Fibroblast of the aortic adventitia (primary cell): ENCODE data around the gene IRF2. TPM values are rescaled to one million over a fixed set of nuclear protein-coding genes. Genes with fewer than 3 reads are reported as not detected.

ENCODE experiments used
- DNase-seq: peaks from one replicate; pipeline ENCODE4 v3.0.0-alpha.2; 2010; ENCODE audit warnings: low read depth
- H3K4me3 ChIP-seq: 2 replicates; pipeline ENCODE4 v1.5.1; 2011; ENCODE audit warnings: low read depth, mild to moderate bottlenecking, control low read depth, low read length, moderate library complexity
- total RNA-seq: library from RNA; depleted of rRNA; stranded (reverse); fragments of >200 nt; gene quantifications from 2 replicates; pipeline ENCODE4 v1.2.3, GENCODE V29; 2012; ENCODE audit warnings: low replicate concordance
- TF ChIP-seq, protein P1 (sequence below): IDR thresholded peaks from 2 replicates; pipeline ENCODE4 v1.5.1; 2011; ENCODE audit warnings: mild to moderate bottlenecking, low read length, control low read depth, inconsistent platforms; ENCODE audit not compliant: insufficient read depth

The IRF2 gene
- total RNA-seq, 1 donor, result 35.2 TPM

DNA sequence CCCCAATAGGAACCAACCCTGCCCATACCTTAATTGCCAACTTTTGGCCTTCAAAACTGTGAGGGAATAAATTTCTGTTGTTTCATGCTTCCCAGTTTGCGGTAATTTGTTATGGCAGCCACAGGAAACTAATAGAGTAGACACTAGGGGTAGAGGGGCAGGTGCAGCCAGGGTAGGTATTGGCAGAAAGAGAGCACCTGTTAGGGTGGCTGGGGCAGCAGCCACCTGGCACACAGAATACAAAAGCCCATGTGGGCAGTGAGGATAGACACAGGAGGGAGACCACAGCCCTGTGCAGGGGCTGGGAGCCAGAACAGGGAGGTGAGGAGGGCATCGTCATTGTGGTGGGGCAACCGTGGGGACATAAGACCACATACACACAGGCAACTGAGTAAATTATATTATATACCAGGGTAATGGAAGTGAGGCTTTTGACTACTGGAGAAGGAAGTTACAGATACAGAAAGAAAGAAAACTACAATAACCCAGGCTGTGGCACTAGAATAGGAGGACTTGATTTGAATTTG, 28.2 kb downstream of the IRF2 start:
- DNase-seq, result no peak
- no peak overlapping the region for H3K4me3 ChIP-seq
- TF ChIP-seq, protein P1, sequence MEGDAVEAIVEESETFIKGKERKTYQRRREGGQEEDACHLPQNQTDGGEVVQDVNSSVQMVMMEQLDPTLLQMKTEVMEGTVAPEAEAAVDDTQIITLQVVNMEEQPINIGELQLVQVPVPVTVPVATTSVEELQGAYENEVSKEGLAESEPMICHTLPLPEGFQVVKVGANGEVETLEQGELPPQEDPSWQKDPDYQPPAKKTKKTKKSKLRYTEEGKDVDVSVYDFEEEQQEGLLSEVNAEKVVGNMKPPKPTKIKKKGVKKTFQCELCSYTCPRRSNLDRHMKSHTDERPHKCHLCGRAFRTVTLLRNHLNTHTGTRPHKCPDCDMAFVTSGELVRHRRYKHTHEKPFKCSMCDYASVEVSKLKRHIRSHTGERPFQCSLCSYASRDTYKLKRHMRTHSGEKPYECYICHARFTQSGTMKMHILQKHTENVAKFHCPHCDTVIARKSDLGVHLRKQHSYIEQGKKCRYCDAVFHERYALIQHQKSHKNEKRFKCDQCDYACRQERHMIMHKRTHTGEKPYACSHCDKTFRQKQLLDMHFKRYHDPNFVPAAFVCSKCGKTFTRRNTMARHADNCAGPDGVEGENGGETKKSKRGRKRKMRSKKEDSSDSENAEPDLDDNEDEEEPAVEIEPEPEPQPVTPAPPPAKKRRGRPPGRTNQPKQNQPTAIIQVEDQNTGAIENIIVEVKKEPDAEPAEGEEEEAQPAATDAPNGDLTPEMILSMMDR, result no peak

DNA sequence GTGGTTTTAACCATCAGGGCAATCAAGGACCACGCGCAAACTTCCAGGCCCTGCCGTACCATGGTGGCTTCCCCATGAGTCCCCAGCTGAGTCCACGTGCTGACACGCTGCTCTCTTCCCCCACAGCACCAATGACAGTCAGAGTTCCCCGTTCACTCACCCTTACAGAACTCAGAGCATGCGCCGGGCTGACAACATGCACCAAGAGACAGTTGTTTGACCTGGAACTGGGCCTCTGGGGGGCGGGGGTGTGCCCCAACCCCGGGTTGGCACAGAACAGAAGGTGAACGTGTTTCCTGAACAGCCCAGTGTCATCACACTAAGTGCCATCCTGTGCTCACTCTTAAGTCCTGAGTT, 29.4 kb downstream of the IRF2 start:
- TF ChIP-seq, protein P1, result no peak
- DNase-seq, result no peak
- no peak overlapping the region for H3K4me3 ChIP-seq

DNA sequence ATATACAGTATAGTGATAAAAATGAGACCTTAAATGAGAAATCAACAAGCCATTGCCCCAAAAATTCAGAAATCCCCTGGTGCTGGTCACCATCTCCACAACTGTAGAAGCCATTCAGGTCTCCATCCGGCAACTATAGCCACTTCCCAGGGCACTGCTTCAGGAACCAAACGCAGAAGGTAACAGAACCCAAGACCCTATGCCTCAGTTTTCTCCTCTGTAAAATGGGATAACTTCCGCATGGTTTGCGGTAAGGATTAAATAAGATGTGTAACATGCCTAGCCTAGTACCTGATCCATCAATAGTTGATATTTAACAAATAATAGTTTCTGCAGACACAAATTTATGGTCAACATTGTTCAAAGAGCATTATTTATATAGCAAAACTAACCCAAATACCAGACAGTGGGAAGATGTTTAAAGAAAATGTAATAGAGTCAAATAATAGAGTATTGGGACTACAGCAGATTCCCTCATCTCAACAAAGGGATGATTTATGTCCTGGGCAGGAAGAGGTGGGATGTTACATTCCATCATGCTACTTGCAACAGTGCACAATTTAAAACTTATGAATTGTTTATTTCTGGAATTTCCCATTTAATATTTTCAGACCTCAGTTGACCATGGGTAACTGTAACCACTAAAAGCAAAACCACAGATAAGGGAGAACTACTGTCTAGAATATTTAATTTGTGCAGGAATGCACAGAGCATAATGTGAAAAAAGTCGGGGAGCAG, 30.0 kb downstream of the IRF2 start:
- TF ChIP-seq, protein P1, result no peak
- no peak for DNase-seq
- H3K4me3 ChIP-seq, result no peak overlapping the region

DNA sequence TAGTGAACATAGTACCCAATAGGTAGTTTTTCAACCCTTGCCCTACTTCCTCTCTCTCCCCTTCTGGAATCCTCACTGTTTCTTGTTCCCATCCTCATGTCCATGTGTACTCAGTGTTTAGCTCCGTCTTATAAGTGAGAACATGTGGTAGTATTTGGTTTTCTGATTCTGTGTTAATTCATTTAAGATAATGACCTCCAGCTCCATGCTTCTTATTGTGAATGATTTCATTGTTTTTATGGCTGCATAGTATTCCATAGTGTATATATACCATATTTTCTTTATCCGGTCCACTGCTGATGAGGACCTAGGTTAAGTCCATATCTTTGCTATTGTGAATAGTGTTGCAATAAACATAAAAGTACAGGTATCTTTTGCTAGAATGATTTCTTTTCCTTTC, 31.0 kb downstream of the IRF2 start:
- TF ChIP-seq, protein P1, result no peak
- no peak overlapping the region for H3K4me3 ChIP-seq
- DNase-seq, result no peak

DNA sequence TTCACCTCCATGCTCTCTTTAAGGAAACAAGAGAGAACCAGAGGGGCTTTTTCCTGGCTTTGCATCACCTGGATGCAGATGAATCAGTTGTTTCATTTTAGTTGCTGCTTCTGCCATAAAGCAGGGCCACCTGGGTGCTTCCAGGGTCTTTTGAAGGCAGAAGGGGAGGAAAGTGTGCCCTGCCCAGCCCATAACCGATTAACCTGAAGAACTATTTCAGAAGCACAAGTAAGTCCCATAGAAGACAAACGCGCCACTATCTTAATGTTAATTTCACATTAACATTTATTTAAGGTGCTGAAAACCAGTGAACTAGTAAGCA, 32.1 kb downstream of the IRF2 start:
- H3K4me3 ChIP-seq, result no peak overlapping the region
- DNase-seq, result no peak
- TF ChIP-seq, protein P1, result no peak

DNA sequence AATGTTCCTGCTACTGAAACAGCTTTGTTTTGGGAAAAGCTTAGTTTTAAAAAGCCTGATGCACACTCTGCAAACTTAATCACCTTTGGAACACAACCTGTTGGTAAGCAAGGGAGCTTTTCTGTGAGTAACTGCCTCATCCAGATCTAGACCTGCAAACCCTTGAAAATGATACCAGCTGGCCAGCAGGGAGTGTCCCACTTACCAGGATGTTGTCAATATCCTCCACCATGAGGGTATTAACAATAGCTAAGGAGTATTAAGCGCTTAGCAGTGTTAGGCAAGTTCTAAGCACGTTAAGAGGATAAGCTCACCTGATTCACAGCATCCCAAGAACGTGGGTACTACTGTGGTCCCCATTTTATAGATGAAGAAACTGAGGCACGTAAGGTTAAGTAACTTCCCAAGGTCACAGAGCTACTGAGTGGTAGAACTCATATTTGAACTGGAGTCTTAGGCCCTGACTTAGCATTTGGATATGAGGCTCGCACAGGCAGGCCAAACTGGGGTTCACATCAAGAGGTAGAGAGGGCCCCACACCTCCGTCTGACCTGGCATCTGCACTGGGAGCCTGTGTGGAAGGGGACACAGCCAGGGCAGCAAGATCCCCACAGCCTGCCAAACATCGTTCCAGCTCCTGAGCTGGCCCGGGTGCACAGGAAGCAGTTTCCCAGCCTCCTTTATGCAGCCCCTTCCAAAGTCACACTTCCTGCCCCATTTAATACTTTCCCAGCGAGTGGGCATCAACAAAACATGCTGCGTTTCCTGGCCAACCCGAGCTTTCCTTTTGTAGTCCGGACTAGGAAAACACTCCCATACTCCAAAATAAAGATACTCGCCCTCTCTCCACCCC, 32.7 kb downstream of the IRF2 start:
- DNase-seq, result no peak
- TF ChIP-seq, protein P1, result no peak

More for the DNA sequence above, 32.7 kb downstream of the IRF2 start:
- no peak overlapping the region for H3K4me3 ChIP-seq
